Keratinocyte (primary cell): ENCODE measurements around the gene RPS16. TPM values are rescaled to one million over a fixed set of nuclear protein-coding genes. Genes with fewer than 3 reads are reported as not detected.
"Not testable (repeated sequence)": the region's sequence is repeated elsewhere in the genome, so short reads cannot be mapped to it uniquely, and the experiment has no call there.

ENCODE experiments used
- DNase-seq: peaks from one replicate; pipeline ENCODE4 v3.0.0-alpha.2; 2011; ENCODE audit warnings: low read depth, missing footprints, low spot score
- FAIRE-seq: peaks from 2 replicates; lab custom pipeline; 2011; peaks lifted over from hg19 to GRCh38; lab: Jason Lieb, UNC
- H2AFZ ChIP-seq: 2 replicates; pipeline ENCODE4 v1.6.0; 2012; ENCODE audit warnings: low read length, control low read depth, inconsistent platforms; ENCODE audit not compliant: control insufficient read depth
- H3K27ac ChIP-seq: 2 replicates; pipeline ENCODE4 v1.5.1; 2011; ENCODE audit warnings: low read length; ENCODE audit not compliant: control insufficient read depth, insufficient read depth
- H3K27me3 ChIP-seq: 3 replicates; pipeline ENCODE4 v1.6.0; 2011; ENCODE audit warnings: low read length; ENCODE audit not compliant: control insufficient read depth, insufficient read depth; ENCODE audit errors: extremely low read depth
- H3K36me3 ChIP-seq, 2 experiments: 2 replicates in 1 of 2; 3 replicates in 1 of 2; pipeline ENCODE4 v1.5.1; 2011; ENCODE audit warnings: low read length in 2 of 2, mild to moderate bottlenecking in 1 of 2; ENCODE audit not compliant: control insufficient read depth in 2 of 2, insufficient read depth in 2 of 2; ENCODE audit errors: extremely low read depth in 1 of 2
- H3K4me1 ChIP-seq: 3 replicates; pipeline ENCODE4 v1.5.1; 2011; ENCODE audit warnings: low read length; ENCODE audit not compliant: control insufficient read depth, insufficient read depth; ENCODE audit errors: extremely low read depth
- H3K4me2 ChIP-seq: 3 replicates; pipeline ENCODE4 v1.6.0; 2011; ENCODE audit warnings: low read depth, low read length; ENCODE audit not compliant: control insufficient read depth, insufficient read depth; ENCODE audit errors: extremely low read depth
- H3K4me3 ChIP-seq, 3 experiments: fragments of 200-600 bp in 1 of 3; sonication (generic) in 1 of 3; 2 replicates in 2 of 3; 3 replicates in 1 of 3; pipeline ENCODE4 v1.5.1; 2011 to 2016; ENCODE audit warnings: low read length in 3 of 3, mild to moderate bottlenecking in 3 of 3, control low read depth in 2 of 3, inconsistent platforms in 1 of 3, low read depth in 1 of 3, mixed read lengths in 1 of 3, mixed run types in 1 of 3, moderate library complexity in 1 of 3; ENCODE audit not compliant: control insufficient read depth in 2 of 3, insufficient read depth in 2 of 3; ENCODE audit errors: extremely low read depth in 1 of 3
- H3K79me2 ChIP-seq: 2 replicates; pipeline ENCODE4 v1.6.0; 2012; ENCODE audit warnings: low read length; ENCODE audit not compliant: control insufficient read depth, insufficient read depth
- H3K9ac ChIP-seq: 3 replicates; pipeline ENCODE4 v1.6.0; 2011; ENCODE audit warnings: low read length; ENCODE audit not compliant: control insufficient read depth, insufficient read depth; ENCODE audit errors: extremely low read depth
- H3K9me1 ChIP-seq: 3 replicates; pipeline ENCODE4 v1.6.0; 2011; ENCODE audit warnings: low read length; ENCODE audit not compliant: control insufficient read depth, insufficient read depth; ENCODE audit errors: extremely low read depth
- H3K9me3 ChIP-seq: 2 replicates; pipeline ENCODE4 v1.5.1; 2012; ENCODE audit warnings: low read depth, low read length; ENCODE audit not compliant: control insufficient read depth
- H4K20me1 ChIP-seq: 3 replicates; pipeline ENCODE4 v1.6.0; 2011; ENCODE audit warnings: low read length; ENCODE audit not compliant: control insufficient read depth, insufficient read depth; ENCODE audit errors: extremely low read depth
- CTCF ChIP-seq, 3 experiments: IDR thresholded peaks in 1 of 3; conservative IDR thresholded peaks in 1 of 3; optimal IDR thresholded peaks in 1 of 3; 2 replicates in 2 of 3; 3 replicates in 1 of 3; pipeline versions ENCODE3 to v1.5.1; 2011; ENCODE audit warnings: low read length in 3 of 3, mild to moderate bottlenecking in 3 of 3, moderate library complexity in 2 of 3, control low read depth in 1 of 3, inconsistent platforms in 1 of 3; ENCODE audit not compliant: insufficient read depth in 2 of 3; ENCODE audit errors: extremely low read depth in 1 of 3
- EZH2 ChIP-seq: IDR thresholded peaks from one replicate; pipeline ENCODE4 v1.6.1; 2012; ENCODE audit warnings: inconsistent platforms, mild to moderate bottlenecking, low read length, moderate library complexity
- dilution Hi-C: fragments of 300-500 bp; cut with MboI; formaldehyde crosslinking; loops from one replicate; pipeline ENCODE4 v1.7.0; 2020; ENCODE audit warnings: low sequenced_read_pairs; ENCODE audit not compliant: extremely low pct_ligation_motif_present
- polyA plus RNA-seq, 5 experiments: library from polyadenylated mRNA; depleted of rRNA in 3 of 5; stranded (reverse) in 3 of 5; stranded (forward) in 1 of 5; unstranded in 1 of 5; fragments of >200 nt; gene quantifications; 1 replicate in 1 of 5; 2 replicates in 3 of 5; 3 replicates in 1 of 5; pipeline versions ENCODE4 v1.2.1 to v1.2.3, GENCODE V29; 2011 to 2012; ENCODE audit warnings: missing spikeins in 2 of 5, low read depth in 1 of 5, low replicate concordance in 1 of 5

Gene RPS16
- polyA plus RNA-seq, 1 donor (not counting 4 experiments of a cell fraction or from before 2014, with no cell fraction given), result 1,323 TPM

DNA sequence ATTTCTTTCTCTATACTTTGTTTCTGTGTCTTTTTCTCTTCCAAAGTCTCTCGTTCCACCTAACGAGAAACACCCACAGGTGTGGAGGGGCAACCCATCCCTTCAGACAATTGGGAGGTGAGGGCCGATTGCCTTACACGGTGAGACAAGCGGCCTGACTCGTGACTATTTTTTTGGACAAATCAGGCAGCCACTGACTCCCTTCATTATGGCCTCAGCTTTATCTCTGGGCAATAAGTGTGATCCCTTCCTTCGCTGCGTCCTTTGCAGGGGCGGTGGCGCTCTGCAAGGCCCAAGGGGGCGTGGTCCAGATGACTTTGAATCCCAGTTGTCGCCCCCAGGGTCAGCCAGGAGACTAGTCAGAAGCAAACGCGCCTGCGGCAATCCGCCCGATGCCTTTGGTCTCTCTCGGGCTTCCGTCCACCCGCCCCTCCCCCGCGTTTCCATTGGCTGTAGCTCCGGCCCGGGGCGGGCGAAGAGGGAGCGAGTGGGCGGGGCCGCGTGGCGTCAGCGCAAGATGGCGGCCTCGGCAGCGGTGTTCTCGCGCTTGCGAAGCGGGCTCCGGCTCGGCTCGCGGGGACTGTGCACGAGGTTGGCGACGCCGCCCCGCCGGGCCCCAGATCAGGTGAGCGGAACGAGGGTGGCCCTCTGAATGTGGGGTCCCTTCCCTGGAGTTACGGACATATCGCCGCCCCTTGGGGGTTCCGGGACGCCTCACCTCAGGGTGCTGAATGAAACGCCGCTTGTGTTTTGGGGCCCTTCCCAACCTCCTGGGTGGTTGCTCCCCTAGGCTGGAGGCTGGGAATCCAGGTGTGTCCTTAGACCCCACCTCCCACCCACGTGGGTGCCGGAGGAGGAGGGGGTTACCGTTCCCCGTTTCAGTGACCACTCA is 44.8 kb upstream of the RPS16 start, which contains the start of gene TIMM50:
TSS of gene TIMM50 (plus strand) at position 502 of the 892 bp plus-strand sequence. CDS start at position 518, 16 bp downstream.
- no peaks in the 10 kb centered on the region for H3K9me1 ChIP-seq
- peak within 1 kb of the TSS; percentile 95 for H2AFZ ChIP-seq
- peak within 1 kb of the TSS; percentile 99 for H3K9ac ChIP-seq
- dilution Hi-C loops, result no loop called here
- TF ChIP-seq EZH2, result no peak
- no peak for TF ChIP-seq CTCF (optimal IDR thresholded peaks at IDR 0.05 in 1 of 3, IDR thresholded peaks at IDR 0.05 in 1 of 3, conservative IDR thresholded peaks at IDR 0.05 in 1 of 3; ENCODE audit: extremely low read depth in 1 of 3, insufficient read depth in 2 of 3, low read length in 3 of 3)
- peak within 1 kb of the TSS; percentile 81 to 89 (median 83) for H3K4me3 ChIP-seq
- peaks cover 22 to 31% of the 10 kb centered on the region in 2 experiments for H3K36me3 ChIP-seq
- H4K20me1 ChIP-seq, result no peaks in the 10 kb centered on the region
- peaks cover 16% of the 10 kb centered on the region for H3K4me1 ChIP-seq
- H3K79me2 ChIP-seq, result peaks cover 24% of the 10 kb centered on the region
- DNase-seq (peak; percentile 83), FAIRE-seq (peak; percentile 56)
- no peaks in the 10 kb centered on the region for H3K9me3 ChIP-seq
- H3K27me3 ChIP-seq, result no peaks in the 10 kb centered on the region
- H3K4me2 ChIP-seq, result peak within 1 kb of the TSS; percentile 99
- peak within 1 kb of the TSS; percentile 94 for H3K27ac ChIP-seq

DNA sequence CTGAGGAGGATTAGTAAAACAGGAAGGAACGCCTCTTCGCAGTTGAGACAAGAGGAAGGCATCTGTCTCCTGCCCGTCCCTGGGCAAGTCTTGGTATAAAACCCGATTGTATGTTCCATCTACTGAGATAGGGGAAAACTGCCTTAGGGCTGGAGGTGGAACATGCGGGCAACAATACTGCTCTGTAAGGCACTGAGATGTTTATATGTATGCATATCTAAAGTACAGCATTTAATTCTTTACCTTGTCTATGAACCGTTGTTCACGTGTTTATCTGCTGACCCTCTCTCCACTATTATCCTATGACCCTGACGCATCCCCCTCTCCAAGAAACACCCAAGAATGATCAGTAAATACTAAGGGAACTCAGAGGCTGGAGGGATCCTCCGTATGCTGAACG is 44.2 kb upstream of the RPS16 start:
- Histone ChIP-seq H3K9me3 (no peaks in the 10 kb centered on the region), H4K20me1 (no peaks in the 10 kb centered on the region)
- FAIRE-seq, result no peak

GRCh38 chr19:39479319-39479801 is 43.6 kb upstream of the RPS16 start:
- H3K27me3 ChIP-seq, H3K4me3 ChIP-seq, dilution Hi-C loops, H3K4me2 ChIP-seq, H4K20me1 ChIP-seq, H2AFZ ChIP-seq, H3K9me3 ChIP-seq, H3K9ac ChIP-seq, FAIRE-seq, H3K27ac ChIP-seq, DNase-seq, H3K9me1 ChIP-seq: not testable (repeated sequence)
- Histone ChIP-seq H3K36me3 (peaks cover 27 to 31% of the 10 kb centered on the region in 2 experiments), H3K4me1 (peaks cover 16% of the 10 kb centered on the region), H3K79me2 (peaks cover 23% of the 10 kb centered on the region)

More for the DNA sequence above, 44.2 kb upstream of the RPS16 start:
- no peak for DNase-seq
- Histone ChIP-seq H3K4me2 (peak overlapping the region; percentile 82), H3K9ac (peak overlapping the region; percentile 99), H3K36me3 (peaks cover 22 to 29% of the 10 kb centered on the region in 2 experiments), H3K9me1 (no peaks in the 10 kb centered on the region), H3K27ac (peak overlapping the region; percentile 94), H3K4me1 (peaks cover 16% of the 10 kb centered on the region), H3K4me3 (peak overlapping the region in 2 of 3 experiments; percentile 81 to 89), H2AFZ (peak overlapping the region; percentile 95), H3K27me3 (no peaks in the 10 kb centered on the region), H3K79me2 (peaks cover 23% of the 10 kb centered on the region)
- no peak for TF ChIP-seq CTCF (optimal IDR thresholded peaks at IDR 0.05 in 1 of 3, IDR thresholded peaks at IDR 0.05 in 1 of 3, conservative IDR thresholded peaks at IDR 0.05 in 1 of 3; ENCODE audit: extremely low read depth in 1 of 3, insufficient read depth in 2 of 3, low read length in 3 of 3)
- TF ChIP-seq EZH2, result no peak
- dilution Hi-C loops, result no loop called here
